SW 1271 (cell line): ENCODE results near the gene LRRTM4.

ENCODE experiments used
- DNase-seq, 2 experiments: peaks; one replicate each; lab custom pipeline; 2025; lab: John Stamatoyannopoulos, UW

Gene LRRTM4

GRCh38 chr2:77521931-77522470 lies at the start of gene LRRTM4:
Gene LRRTM4 (minus strand): TSS chr2:77522376.
- DNase-seq = peak in 1 of 2 experiments; percentile 7

GRCh38 chr2:77571545-77571944 lies 49.4 kb upstream of the LRRTM4 start:
- DNase-seq = no peak

DNA sequence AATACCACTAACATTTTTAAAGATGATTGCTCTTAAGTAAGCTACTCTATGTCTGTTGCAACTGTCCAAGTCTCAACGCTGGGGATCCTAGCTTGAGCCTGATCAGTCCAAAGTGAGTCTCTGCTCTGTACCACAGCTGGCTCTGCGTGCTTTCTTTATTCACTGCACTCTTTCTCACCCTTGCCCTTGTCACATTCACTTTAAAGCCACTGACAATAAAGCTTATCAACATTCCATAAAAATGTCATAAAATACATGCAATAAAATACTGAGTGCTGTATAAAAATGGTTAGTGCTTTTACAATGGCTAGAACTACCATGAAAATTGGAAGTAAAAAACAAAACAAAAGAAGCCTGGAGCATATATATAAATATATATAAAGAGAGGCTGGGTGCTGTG lies 45.5 kb upstream of the LRRTM4 start:
- no peak for DNase-seq

DNA sequence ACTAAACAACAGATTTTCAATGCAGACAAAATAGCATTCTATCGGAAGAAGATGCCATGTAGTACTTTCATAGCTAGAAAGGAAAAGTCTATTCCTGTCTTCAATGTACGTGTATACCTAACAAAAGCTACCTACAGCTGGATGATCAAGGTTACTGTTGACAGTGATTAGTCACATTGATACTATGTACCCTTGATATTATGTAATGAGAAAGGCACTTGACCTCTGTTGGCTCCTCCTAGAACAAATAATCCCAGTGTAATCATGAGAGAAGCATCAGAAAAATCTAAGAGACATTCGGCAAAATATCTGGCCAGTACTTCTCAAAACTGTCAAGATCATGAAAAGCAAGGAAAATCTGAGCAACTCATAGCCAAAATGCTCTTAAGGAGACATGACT lies 44.4 kb upstream of the LRRTM4 start:
- peak in 1 of 2 experiments; percentile 17 for DNase-seq

GRCh38 chr2:77566131-77566530 lies 44.0 kb upstream of the LRRTM4 start:
- no peak for DNase-seq

DNA sequence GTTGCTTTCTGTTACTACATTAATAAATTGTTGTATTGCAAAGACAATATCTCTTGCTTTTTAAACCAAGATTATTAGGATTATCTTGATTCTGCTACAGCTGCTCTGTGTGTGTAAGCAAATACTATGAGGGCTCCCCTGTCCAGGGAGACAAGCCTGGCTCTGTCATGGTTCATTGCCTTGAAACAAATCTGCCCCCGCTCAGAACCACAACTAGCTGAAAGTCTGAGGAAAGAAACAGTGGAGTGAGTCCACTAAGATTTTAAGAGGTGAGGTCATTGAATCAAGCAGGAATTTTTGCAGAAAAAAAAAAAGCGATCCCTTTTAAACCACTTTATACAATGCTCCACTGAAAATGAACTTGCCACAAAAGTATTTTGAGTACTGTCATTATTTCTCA lies 30.8 kb upstream of the LRRTM4 start:
- DNase-seq = no peak

DNA sequence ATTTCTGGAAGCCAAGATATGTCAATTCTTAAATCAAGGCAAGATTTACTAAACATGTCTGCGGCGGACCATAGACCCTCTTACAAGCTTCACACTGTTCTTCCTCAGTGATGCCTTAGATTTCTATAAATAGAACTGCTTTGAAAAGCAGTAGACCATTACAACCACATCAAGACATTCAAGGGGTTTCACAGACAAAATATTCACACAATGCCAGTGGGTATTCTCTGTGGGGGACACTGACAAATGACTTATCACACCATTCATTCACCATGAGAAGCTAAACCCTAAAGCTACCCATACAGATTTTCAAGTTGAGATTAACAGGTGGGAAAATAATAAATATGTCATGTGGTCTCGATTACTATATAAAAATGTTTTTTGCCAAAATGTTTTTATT lies 15.9 kb upstream of the LRRTM4 start:
- DNase-seq = no peak

- no peak for DNase-seq
Observed at GRCh38 chr2:77522888-77523287, 712 bp upstream of the LRRTM4 start.

DNA sequence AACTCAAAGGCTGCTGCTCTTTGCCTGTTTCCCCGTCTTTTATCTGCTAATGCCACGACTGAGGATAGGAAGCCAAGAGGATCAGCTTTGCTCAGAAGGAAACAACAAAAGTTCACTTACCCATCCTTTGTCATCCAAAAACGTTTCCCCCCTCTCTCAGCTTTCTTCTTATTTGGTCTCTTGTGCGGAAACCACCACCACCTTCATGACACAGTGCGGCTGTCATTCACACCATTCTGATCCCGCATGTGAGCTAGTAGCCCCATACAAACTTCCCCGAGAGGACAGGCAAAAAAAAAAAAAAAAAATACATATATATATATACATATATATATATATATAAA lies 656 bp downstream of the LRRTM4 start:
- DNase-seq = no peak

DNA sequence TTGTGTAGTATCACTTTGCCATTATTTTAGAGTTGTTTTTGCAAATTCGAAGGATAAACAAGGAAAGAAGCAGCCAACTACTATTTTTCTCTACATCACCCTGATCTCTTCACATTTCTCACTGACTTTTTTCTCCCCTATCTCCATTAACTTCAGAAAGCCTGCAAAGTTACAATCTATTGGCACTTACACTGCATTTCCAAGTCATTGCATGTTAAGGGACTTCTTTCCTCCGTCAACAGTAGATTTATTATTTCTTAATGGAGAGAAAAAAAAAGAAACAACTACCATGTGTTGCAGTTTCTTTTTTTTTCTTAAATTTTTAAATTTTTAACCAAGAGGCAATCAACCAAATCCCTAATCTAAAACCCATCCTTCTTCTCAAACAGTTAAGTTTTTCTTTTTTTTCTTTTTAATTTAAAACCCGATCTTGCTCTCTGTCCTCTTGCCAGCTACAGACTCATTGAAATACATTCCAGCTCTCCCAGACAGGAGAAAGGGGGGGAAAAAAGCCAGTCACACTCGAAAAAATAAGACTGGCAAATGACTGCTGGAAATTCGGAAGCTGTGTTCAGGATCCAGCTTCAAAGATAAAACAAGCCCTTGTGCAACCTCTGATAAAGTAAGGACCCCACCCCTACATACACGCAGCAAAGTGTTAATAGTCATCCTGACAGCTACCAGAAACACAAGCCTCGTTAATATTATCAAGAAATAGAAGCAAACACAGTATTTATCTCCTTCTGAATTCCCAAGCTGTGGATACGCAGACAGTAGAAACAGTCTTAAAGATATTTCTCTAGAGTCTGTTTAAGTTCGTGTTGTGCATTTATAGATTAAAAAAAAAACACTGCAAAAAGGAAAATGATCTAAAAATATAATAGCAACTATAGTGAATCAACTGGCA lies 1.3 kb downstream of the LRRTM4 start:
- no peak for DNase-seq

DNA sequence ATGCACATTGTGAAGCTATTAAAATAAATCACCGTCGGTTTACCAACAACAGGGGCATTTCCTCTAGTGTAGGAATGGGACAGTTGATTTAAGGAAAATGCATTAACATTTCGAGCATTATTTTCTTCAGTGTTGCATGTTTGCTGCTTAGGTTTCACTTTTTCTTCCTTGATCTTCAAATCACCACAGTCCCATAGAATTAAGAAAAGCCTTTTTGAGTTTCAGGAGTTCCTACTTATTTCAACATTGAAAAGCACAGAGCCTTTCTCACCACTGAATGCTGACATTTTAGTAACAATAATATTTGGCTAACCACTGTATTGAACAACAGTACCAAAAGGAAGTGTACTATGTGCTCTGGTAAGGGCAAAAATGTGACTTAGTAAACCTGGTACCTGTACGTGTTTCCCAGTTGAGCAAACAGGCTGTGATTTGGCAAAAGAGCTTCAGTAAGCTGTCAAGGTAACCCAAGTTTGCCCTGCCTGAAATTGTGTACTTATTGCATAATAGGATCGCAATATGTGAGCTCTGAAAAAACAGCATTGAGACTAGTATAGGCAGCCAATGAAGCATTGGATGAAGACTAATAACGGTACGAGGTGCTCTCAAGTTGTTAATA lies 2.2 kb downstream of the LRRTM4 start:
- no peak for DNase-seq

- no peak for DNase-seq
Observed at GRCh38 chr2:77519164-77519887, 2.9 kb downstream of the LRRTM4 start.

- DNase-seq = no peak
Observed at GRCh38 chr2:77518311-77518710, 3.9 kb downstream of the LRRTM4 start.

DNA sequence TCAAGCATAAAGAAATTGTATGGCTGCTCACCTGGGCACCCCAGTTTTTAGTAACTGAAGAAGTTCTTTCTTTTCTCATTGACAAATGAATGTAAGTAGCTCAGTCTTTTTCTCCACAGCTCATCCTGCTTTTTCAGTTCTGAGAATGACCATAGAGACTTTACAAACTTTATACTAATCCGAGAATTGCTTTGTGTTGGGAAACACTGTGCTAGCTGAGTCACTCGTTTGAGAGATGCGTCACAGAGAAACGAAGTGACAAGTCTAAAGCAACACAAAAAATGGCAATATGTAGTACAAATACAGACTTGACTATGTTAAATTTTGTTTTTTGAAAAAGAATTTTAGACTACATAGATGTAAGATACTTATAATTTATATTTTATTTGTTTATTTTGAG lies 9.0 kb downstream of the LRRTM4 start:
- no peak for DNase-seq

- no peak for DNase-seq
Observed at GRCh38 chr2:77512507-77512906, 9.7 kb downstream of the LRRTM4 start.

GRCh38 chr2:77508511-77508910 lies 13.7 kb downstream of the LRRTM4 start:
- no peak for DNase-seq

DNA sequence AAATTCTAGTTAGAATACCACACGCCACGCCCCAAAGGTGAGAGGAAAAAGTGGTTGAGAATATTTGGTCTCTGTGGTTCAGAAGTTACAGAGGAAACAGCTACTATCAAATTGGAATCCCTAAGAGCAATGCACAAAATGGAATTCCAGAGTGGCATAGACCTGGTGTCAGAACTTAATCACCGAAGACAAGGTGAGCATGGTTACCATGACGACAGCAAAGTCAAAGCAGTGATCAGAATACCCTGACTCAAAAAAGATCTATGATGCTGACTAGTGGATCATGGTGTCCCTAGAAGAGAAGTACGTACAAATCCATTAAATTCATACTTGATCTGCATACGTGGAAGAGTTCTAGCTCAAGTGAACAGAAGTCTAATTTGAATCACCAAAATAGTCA lies 14.5 kb downstream of the LRRTM4 start:
- DNase-seq = no peak

DNA sequence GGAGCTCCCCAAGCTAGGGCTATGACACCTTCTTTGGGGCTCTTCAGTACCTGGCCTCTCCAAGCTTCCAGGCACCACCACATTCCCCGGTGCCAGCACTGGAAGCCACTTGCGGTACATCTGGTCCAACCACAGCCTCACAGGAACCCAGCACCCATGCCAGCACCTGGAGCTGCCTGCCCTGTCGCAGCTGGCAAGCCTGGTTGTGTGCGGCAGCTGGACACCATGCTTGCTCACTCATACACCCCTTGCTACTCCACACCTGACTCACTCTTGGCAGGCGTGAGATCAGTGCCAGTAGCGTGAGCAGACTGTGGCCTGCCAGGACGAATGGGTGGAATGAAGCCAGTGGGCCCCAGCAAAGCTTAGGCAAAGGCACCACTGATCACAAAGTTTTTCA lies 34.0 kb downstream of the LRRTM4 start:
- no peak for DNase-seq

DNA sequence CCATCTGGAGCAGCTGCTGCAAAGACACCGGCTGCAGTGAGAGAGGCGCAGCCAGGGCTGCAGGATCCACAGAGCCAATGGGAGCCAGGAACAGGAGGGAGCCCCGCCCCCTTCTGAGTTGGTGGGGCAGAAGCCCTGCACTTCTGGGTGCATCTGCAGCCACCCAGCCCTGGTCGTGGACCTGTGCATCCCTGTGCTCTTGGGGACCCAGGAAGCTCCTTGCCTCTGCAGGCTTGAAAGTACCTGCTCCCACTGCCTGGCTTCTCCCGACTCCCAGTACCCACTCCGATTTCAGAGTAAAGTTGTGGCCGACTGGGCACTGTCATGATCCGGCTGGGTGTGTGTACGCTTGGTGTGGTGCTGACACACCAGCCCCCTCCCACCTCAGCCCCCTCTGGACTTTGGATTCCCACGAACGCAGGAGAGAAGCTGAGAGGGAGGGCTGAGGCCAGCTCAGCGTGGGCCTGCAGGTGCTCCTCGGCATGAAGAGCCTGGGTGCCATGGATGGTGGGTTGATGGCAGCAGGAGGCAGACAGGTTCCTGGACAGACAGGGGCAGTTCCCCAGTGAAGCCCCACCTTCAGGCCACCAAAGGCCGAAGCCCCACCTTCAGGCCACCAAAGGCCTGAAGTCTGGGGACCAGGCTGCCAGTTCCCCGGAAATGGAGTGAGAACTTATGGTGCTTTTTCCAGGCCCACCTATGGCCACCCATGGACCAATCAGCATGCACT lies 34.9 kb downstream of the LRRTM4 start:
- no peak for DNase-seq

DNA sequence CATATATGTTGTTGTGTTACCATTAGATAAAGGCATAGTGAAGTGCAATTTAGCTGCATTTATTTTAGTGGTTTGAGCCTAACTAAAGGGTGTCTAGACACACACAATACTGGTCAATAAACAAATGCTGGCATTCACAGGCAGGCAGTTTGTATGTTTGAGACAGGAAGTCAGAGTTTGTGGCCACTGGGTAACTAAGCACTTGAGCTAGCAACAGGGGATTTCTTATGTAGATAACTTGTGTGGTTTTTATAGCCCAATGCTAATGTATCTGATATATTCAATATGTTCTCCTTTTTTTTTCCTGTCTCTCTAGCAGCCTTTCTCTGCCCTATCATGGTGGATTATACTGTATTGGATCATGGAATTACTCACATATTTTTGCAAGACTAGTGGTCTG lies 38.1 kb downstream of the LRRTM4 start:
- no peak for DNase-seq

GRCh38 chr2:77479895-77480294 lies 42.3 kb downstream of the LRRTM4 start:
- DNase-seq = no peak

DNA sequence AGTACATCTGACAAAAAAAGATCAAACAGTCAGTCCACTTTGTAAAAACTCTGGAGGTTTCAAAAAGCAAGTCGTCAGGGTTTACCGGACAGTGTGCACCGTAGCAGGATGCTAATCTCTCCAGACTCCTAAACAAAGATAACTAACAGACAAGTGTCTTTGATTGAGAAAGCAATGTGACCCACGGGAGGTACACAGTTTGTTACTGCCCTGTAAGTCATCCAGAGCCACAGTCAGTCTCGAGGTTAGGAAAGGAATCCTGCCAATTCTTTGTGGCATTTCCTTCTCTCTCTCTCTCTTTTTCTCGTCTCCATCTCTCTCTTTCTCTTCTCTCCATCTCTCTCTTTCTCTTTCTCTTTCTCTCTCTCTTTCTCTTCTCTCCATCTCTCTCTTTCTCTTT lies 42.8 kb downstream of the LRRTM4 start:
- DNase-seq = no peak
